Activated naive CD8-positive, alpha-beta T cell treated with anti-CD3 and anti-CD28 coated beads for 36 hours (primary cell): ENCODE data around the gene MEG3. TPM values are rescaled to one million over a fixed set of nuclear protein-coding genes. Genes with fewer than 3 reads are reported as not detected.

Experiments
- DNase-seq: peaks from one replicate; pipeline ENCODE4 v3.0.0; 2021
- H3K27ac Mint-ChIP-seq: one replicate; pipeline ENCODE4 v1.8.0; 2022; ENCODE audit warnings: mild to moderate bottlenecking, moderate library complexity, mixed read lengths
- H3K27me3 Mint-ChIP-seq: one replicate; pipeline ENCODE4 v1.8.0; 2022; ENCODE audit warnings: mild to moderate bottlenecking, mixed read lengths
- H3K36me3 Mint-ChIP-seq: one replicate; pipeline ENCODE4 v1.8.0; 2021; ENCODE audit warnings: mild to moderate bottlenecking, mixed read lengths
- H3K4me1 Mint-ChIP-seq: one replicate; pipeline ENCODE4 v1.8.0; 2021; ENCODE audit warnings: mixed read lengths
- H3K4me3 Mint-ChIP-seq: one replicate; pipeline ENCODE4 v1.8.0; 2022; ENCODE audit warnings: mild to moderate bottlenecking, moderate library complexity, mixed read lengths
- H3K9me3 Mint-ChIP-seq: one replicate; pipeline ENCODE4 v1.8.0; 2022; ENCODE audit warnings: mixed read lengths
- total RNA-seq, 2 experiments: library from RNA; stranded (reverse); gene quantifications; one replicate each; pipeline ENCODE4 v1.2.3, GENCODE V29; 2021

Gene MEG3
- total RNA-seq, 2 experiments from 2014 or later = 0.10 TPM; not detected in 1

DNA sequence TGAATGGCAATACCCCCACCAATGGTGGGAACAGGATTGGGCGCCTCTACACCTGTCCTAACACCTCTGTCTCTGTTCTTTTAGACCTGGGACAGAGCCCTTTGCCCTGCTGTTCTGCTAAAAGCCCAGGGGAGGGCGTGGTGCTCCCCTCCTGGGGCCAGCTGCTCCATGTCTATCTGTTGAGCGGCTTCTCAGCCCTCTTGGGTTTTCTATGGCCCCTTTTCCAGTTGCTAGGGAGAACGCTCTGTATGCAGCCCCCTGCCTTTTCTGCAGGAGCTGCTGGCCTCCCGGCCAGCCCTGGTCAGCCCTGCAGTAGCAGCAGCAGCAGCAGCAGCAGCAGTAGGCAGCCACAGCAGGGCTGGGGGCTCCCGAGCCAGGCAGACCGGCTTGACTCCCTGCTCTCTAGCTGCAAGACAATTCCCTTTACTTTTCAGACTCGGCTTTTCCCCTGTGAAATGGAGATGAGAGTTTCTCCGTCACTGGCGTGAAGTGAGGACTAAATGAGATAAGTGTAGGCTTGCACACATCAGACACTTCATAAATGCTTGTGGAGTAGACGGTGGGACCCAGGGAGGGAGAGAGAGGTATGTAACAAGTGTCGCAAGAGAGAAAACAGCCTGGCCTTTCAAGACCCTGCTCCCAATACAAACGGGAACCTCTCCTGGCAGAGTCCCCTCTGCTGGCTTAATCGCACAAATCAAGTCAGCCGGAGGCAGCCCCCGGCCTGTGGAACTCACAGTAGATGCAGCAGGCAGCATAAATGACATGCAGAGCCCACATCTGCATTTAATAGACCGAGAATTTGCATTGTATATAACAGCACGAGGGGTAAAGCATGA is 76.6 kb downstream of the MEG3 start:
- Mint-ChIP-seq H3K4me1 (no peaks in the 10 kb centered on the region), H3K4me3 (no peak overlapping the region), H3K36me3 (no peaks in the 10 kb centered on the region), H3K27me3 (peaks cover 69% of the 10 kb centered on the region), H3K9me3 (no peaks in the 10 kb centered on the region), H3K27ac (no peak overlapping the region)
- no peak for DNase-seq

DNA sequence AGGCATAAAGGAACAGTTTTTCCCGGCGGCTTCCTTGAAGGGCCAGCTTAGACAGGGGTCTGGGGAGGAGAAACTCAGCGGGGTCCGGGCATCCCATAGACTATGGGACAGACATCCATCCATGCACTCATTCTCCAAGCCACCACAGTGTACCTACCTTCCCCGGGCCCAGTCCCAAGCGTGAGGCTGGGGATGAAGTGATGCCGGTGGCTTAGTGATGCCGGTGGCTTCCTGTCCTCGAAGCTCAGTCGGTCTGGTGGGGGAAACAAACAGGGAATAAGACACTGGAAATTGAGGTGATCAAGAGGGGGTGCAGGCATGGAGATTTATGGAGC is 77.2 kb downstream of the MEG3 start:
- Mint-ChIP-seq H3K36me3 (no peaks in the 10 kb centered on the region), H3K9me3 (no peaks in the 10 kb centered on the region), H3K27ac (no peak overlapping the region), H3K4me3 (no peak overlapping the region), H3K27me3 (peaks cover 65% of the 10 kb centered on the region), H3K4me1 (no peaks in the 10 kb centered on the region)
- no peak for DNase-seq

DNA sequence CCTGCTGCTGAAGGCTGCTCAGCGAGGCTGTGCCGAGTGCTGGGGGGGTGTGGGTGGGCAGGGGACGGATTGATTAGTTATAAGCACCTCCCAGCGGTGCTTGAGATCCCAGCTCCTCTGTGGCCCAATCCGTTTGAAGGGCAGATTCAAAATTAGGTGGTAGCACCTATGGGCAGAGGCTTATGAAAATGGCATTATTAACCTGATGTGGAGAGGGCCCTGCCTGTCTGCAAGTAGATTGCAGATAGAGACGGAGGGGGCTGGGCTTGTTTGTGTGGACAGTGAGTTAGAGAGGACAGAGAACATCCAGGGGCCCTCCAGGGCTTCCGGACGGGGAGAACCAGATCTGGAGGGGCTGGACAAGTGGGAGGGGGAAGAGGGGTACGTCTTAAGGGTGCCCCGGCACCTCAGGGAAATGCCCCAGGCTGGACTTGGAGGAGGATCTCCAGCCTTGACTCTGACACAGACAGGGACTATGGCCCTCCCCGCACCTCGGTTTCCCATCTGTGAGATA is 77.8 kb downstream of the MEG3 start, which contains the start of gene RTL1:
TSS of gene RTL1 (minus strand) at position 51 of the 514 bp plus-strand sequence. CDS start 18,934 bp downstream, outside the sequence.
- Mint-ChIP-seq H3K36me3 (no peaks in the 10 kb centered on the region), H3K9me3 (no peaks in the 10 kb centered on the region), H3K27ac (no peak within 1 kb of the TSS), H3K4me1 (no peaks in the 10 kb centered on the region), H3K4me3 (no peak within 1 kb of the TSS), H3K27me3 (peaks cover 64% of the 10 kb centered on the region)
- no peak for DNase-seq

DNA sequence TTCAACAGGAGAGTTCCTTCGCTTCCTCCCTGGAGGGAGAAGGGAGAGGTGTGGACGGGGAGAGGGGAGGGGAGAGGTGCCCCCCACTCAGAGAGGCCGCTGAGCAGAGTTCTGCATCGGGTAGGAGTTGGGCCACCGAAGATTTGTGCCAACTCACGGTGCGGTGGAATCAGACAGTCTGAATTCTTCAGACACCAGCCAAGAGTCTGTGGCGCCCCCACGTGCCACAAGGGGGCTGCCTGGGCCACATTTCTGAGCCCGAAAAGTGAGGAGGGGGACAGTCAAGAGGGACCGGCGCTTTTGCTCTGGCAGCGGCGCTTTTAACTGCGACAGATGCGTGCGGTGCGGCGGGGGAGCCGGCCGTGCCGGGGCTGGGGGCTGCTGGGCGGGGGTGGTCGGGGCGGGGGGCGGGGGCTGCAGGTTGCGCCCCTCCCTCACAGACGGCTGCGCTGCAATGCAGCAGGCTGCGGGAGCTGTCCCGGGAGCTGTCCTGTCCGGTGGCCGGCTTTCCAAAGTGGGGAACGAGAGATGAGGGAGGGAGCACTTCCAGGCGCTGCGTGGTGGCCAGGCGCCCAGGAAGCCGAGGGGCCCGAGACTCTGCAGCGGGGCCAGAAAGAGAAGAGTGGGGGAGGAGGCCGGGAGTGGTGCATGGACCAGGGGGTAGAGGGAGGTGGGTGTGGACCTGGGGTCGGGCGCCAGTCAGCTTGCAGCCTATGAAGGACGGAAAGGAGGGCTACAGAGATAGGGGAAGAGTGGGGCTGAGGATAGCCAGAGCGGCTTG is 78.6 kb downstream of the MEG3 start:
- Mint-ChIP-seq H3K4me3 (no peak overlapping the region), H3K9me3 (no peaks in the 10 kb centered on the region), H3K4me1 (no peaks in the 10 kb centered on the region), H3K27me3 (peaks cover 58% of the 10 kb centered on the region), H3K27ac (no peak overlapping the region), H3K36me3 (no peaks in the 10 kb centered on the region)
- DNase-seq = no peak

DNA sequence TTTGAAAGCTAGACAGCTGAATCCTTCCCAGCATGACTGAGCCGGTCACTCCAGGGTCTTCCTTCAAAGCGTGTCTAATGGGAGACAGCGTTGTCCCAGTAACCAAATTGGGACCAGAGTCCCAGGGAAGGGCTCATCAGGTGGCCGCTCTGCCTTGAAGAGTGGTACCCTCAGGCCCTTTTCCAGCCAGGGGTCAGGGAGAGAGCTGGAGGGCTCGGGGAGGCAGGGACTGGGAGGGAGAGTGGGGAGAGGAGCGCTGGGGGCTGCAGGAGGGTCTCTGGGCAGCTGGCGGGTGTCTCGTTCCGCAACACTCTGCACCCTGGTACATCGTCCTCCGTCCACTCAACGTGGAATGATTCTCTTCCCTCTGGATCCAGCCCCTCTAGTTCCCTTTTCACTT is 79.2 kb downstream of the MEG3 start:
- peaks cover 51% of the 10 kb centered on the region for H3K27me3 Mint-ChIP-seq
- no peak overlapping the region for H3K4me3 Mint-ChIP-seq
- no peaks in the 10 kb centered on the region for H3K36me3 Mint-ChIP-seq
- DNase-seq = no peak
- H3K9me3 Mint-ChIP-seq = no peaks in the 10 kb centered on the region
- no peaks in the 10 kb centered on the region for H3K4me1 Mint-ChIP-seq
- no peak overlapping the region for H3K27ac Mint-ChIP-seq

DNA sequence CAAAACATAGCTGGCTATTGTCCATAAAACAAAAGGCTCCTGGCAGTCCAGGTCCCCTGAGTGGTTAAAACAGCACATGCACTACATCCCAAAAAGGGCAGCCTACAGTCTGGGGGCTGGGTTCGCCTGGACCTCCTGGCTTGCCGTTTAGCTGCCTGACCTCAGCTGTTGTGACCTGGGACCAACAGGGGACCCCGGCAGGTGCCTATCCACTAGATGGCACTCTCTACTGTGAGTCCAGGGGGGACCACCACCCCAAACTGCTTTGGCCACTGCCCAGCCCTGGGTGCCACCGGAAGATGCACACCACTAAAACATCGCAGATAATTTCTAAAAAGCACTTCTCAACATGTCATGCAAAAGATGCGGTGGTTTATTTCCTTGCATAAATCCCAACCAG is 80.5 kb downstream of the MEG3 start:
- no peaks in the 10 kb centered on the region for H3K36me3 Mint-ChIP-seq
- no peaks in the 10 kb centered on the region for H3K4me1 Mint-ChIP-seq
- H3K27me3 Mint-ChIP-seq = peaks cover 41% of the 10 kb centered on the region
- no peak overlapping the region for H3K4me3 Mint-ChIP-seq
- no peaks in the 10 kb centered on the region for H3K9me3 Mint-ChIP-seq
- DNase-seq = no peak
- no peak overlapping the region for H3K27ac Mint-ChIP-seq

DNA sequence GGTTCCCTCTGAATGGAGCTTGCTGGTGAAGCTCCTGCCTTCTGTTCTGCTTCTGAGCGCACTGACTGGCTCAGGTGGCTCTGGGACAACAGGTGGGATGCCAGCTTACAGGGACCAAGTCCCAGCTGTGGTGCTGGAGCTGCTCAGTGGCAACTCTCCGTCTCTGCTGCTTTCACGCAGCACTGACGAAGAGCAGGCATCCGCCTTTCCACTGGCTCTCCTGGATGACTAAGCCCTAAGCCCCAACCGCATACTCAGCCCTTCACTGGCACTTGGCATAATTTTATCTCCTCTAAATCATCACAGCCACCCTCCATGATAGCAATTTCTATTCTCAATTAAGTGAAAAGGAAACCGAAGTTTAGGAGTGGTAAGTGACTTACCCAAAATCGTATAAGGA is 81.3 kb downstream of the MEG3 start:
- Mint-ChIP-seq H3K4me1 (no peaks in the 10 kb centered on the region), H3K27me3 (peaks cover 35% of the 10 kb centered on the region), H3K27ac (no peak overlapping the region), H3K9me3 (no peaks in the 10 kb centered on the region), H3K36me3 (no peaks in the 10 kb centered on the region), H3K4me3 (no peak overlapping the region)
- DNase-seq = no peak

DNA sequence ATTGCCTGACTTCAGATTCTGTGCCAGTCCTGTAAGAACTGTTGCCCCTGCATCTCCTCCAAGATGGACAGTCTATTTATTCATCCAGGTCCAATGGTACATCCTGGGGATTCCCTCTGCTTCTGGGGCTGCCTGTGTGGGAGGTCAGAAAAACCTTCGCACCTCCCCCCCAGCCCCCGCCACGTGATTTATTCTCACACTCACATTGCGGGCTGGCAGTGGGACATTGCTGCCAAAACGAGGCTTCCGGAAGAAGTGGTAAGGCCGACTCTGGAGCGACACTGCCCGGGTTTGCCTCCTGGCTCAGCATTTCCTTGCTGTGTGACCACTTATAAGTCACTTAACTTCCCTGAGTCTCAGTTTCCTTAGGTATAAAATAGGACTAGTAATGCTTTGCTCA is 83.5 kb downstream of the MEG3 start:
- Mint-ChIP-seq H3K36me3 (no peaks in the 10 kb centered on the region), H3K9me3 (no peaks in the 10 kb centered on the region), H3K27ac (no peak overlapping the region), H3K4me3 (no peak overlapping the region), H3K27me3 (peaks cover 13% of the 10 kb centered on the region), H3K4me1 (no peaks in the 10 kb centered on the region)
- no peak for DNase-seq

Other genes starting within 250 kb of the MEG3 start
- gene BEGAIN, start 238.7 kb upstream of the MEG3 start, total RNA-seq = 1 to 10 TPM; 5.9 to 6.6 TPM
- not detected for gene DLK1, start 99.2 kb upstream of the MEG3 start, total RNA-seq
- not detected for gene RTL1, start 77.6 kb downstream of the MEG3 start, total RNA-seq